ENCODE results near the gene RAB7B.
A peak's percentile ranks its signal among the peaks of the same experiment; 100 is the strongest.

RAB7B gene

DNA sequence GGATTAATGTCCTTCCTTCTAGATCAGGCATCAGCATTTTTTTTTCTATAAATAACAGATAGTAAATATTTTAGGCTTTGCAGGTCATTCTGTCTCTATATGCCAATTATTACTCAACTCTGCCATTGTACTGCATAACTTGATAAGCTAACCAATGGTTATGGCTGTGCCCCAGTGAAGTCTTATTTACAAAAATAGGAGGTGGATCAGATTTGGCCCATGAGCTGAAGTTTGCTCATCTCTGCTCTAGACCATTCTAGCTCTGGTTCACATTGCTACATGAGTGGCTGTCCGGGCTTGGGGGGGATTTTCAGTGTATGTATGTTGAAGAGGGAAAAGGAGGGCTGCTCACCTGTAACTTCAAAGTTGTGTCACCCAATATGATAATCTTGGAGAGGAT lies 10.1 kb downstream of the RAB7B start:
- no peak for DNase-seq

- no peak for DNase-seq
These were observed 10.8 kb downstream of the RAB7B start for GRCh38 chr1:205992218-205992882.

DNA sequence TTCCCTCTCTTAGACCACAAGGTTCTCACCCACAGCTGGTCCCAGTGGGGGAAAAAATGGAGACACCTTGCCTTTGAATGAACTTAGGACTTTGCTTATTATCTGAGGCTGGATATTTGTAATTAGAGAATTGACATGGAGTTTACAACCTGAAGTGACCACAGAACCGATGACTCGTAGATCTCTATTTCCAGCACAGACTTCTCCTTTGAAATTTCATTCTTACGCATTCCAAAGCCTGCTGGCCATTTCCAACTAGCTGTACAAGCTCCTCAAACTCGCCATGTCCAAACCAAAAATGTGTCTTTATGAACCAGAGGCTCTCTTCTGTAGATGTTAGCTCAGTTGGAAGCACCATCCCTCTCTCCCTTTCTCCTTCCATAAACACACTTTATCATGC lies 12.0 kb downstream of the RAB7B start:
- DNase-seq = peak; percentile 27

DNA sequence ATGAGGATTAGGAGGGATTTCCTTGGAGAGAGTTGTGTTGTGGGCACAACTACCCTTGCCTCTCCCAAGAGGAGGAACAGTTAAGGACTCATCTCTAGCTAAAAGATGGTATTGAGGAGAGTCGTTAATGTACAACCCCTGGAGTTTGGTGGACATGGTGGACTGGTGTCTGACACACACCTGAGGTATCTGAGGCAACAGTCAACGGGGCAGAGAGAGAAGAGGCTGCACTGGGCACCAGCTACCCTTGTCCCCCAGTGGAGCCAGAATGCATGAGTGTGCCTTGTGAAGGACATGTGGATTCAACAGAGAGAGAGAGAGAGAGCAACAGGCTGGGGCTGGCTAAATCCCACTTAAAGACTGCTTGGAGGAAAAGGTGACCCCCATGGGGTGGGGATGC lies 13.0 kb downstream of the RAB7B start:
- no peak for DNase-seq

DNA sequence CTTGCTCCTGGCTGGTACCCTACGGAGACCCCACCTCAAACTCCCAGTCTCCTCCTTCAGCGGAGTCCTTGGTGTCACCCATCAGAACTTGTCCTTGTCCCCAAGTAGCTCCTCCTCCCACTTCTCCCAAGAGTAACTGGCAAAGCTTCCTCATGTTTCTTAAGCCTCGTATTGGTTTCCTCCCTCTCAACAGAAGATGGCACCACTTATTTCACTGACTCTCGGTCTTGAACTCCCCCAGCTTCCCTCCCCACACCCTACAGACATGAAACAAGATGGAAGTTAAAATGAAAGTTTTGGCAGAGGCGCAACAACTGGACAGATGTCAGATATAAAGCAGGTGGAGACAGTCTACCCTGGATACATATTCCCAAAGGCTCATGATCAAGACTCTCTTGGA lies 13.4 kb downstream of the RAB7B start:
- DNase-seq = no peak

GRCh38 chr1:205988585-205988995 lies 14.6 kb downstream of the RAB7B start:
- no peak for DNase-seq

DNA sequence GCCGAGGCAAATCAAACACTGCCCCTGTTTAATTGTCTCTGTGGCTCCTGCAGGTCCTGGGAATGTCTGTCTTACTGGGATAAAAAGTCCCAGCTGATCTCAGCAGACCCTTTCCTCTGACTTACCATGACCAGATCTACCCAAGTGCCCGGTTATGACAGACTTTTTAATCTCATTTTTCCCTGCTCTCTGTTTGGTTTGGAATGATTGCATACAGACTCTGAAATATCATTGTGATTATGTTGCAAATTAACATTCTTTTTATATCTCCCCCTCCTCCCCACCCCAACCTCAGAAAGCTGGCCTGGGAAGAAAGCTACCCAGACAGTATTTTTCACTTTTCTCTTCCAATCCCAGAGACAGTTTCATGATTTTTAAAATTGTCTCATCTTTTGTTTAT lies 16.3 kb downstream of the RAB7B start:
- DNase-seq = peak; percentile 30

DNA sequence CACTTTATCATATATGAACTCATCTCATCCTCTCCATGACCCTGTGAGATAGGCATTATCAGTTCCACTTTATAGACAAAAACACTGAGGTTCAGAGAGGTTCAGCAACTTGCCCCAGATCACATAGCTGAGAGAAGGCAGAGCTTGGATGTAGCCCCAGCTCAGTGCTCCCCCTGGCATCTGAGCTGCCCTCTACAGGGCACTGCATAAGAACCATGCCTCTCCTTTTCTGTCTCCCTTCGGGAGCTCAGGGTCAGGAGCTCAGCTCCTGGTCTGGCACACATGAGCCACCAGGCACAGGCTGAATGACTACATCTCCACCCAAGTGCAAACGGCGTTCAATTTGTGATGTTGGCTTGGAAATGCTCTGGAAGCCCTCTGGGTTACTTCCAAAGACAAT lies 16.9 kb downstream of the RAB7B start:
- DNase-seq = no peak

- DNase-seq = no peak
These were observed 17.7 kb downstream of the RAB7B start for GRCh38 chr1:205985330-205986005.

DNA sequence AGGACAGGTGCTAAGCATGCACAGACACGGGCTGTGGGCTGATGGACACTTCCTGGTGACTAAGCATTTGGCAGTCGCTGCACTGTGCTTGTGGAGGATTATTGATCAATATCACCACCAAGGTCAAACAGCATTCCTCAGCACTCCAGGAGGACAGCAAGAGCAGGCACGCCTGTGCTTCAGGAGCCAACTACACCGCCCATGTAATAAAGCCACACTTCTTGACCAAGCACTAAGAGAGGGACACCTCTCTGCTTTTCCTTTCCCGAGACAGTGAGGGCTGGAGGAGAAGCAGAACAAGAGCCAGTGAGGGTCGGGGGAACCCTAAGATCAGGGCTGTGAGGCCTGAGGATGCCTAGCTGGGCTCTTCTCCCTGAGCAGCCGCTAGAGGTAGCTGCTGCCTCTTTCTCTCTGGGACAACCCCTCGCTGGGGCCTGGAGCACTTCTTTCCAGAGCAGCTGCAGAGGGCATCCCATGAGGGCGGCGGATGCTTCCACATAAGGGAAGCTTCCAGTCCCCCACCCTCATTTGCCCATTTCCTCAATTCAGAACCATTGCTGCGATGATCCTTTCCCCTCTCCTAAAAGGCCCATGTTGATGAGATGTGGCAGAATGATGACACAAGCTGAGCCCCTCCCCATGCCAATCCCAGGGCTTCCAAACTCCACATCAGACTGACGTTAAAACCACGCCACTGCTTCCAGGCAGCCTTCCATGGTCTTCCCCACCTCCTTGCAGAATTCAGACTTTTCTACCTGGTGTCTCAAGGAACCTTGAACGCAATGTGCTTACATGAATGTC lies 19.1 kb downstream of the RAB7B start:
- DNase-seq = peak; percentile 71

- DNase-seq = no peak
These were observed 21.9 kb downstream of the RAB7B start for GRCh38 chr1:205981257-205981656.

GRCh38 chr1:205980237-205980870 lies 22.8 kb downstream of the RAB7B start:
- DNase-seq = no peak

DNA sequence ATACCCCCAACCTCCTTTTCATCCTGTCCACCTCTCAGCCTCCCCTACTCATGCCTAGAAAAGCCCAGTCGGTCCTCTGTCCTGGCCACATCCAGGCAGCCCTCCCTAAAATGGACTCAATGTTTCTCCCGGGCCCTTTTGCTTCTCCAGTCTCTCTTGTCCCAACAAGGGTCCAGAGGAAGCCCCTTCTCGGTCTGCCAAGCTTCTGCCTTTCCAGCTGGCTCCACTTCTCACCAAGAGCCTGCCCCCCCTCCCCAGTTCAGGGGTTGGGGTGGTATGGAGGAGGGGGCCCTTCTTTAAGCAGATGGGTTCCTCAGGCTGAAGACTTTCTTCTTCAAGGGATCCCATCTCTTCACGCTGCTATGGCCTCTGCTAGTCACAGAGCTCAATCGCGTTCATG lies 23.9 kb downstream of the RAB7B start:
- no peak for DNase-seq

- no peak for DNase-seq
These were observed 24.5 kb downstream of the RAB7B start for GRCh38 chr1:205978676-205979075.

DNA sequence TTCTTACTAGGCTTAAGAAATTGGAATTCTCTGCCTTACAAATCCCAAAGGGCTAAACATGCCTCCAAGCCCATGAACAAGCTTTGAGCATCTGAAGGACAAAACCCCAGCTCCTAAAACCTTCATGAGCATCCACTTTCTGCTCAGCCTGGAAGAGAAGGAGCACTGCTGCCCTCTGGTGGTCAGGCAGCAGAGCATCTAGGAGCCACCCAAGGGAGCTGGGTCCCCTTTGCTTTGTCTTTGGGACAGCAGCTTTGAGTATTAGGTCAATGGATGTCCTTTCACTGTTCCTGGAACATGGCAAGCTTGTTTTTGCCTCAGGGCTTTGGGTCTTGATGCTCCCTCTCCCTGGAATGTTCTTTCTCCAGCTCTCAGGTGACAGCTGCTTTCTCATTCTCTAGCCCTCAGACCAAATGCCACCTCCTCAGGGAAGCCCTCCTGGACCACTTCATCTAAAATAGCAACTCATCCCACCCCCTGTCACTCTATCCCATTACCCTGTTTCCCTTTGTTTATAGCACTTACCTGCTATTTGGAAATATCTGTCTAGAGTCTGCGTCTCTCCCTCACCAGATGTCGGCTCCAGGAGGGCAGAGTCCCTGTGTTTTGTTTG lies 25.7 kb downstream of the RAB7B start:
- peak; percentile 88 for DNase-seq

DNA sequence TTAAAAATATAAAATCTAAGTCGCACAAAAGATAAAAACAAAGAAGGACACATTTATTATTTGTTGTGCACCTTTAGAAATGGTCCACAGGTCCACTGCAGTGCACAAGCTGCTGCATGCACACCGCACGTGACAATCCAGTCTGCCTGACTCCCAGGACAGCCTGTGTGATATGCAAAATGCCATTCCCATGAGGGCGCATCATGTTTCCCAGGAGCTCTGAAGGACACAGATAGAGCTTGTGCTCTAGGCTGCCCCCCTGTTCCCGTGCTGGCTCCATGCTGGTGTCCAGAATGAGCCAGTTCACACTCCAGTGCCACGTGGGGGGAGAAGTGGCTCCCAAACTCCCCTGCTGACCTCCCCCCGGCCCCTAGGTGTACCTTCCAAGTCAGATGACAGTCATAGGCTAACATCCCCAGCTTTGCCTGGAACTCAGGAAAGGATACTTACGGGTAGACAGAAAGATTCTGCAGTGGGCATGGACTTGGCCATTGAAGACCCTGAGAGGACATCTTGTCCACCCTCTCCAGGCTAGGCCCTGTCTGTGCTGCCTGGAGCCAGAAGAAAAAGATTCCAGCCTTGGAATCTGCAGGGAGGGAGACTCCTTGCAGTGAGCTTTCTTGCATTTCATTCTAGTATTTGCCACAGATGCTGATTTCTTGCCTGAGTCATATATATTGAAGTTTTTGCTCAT lies 26.3 kb downstream of the RAB7B start:
- peak; percentile 72 for DNase-seq

- DNase-seq = no peak
These were observed 27.2 kb downstream of the RAB7B start for GRCh38 chr1:205976036-205976435.

DNA sequence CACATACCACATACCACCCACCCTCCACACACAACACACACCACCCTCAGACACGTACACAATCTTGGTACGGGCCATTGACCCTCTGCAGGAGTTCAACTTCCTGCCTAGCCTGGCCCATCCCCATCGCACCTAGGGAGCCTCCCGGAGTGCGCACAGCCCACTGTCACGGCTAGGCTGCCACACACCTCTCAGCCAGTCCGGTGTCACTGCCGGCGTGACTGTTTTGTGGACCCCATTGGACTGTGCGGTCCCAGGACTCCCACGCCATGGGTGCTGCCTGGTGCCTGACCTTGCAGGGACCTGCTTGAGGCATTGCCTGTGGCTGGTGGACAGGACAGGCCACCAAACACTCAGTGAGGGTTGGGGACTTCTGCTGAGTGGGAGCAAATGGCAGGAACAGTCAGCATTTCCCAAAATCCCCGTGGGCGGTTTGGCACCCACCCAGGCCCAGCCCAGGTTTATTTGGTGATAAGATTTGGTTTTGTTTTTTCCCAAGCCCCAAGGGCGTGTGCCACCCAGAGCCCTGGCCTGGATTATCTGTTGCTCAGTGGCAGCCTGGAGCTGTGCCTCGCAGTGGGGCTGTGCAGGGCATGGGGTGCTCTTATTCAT lies 27.7 kb downstream of the RAB7B start:
- no peak for DNase-seq

- no peak for DNase-seq
These were observed 28.5 kb downstream of the RAB7B start for GRCh38 chr1:205974712-205975111.

- no peak for DNase-seq
These were observed 29.6 kb downstream of the RAB7B start for GRCh38 chr1:205973377-205974232.
